Skeletal muscle cell (primary cell): ENCODE measurements around the gene TSPAN18.
A peak's percentile ranks its signal among the peaks of the same experiment; 100 is the strongest.

ENCODE experiments used
- DNase-seq: peaks from one replicate; pipeline ENCODE4 v3.0.0-alpha.2; 2010; ENCODE audit warnings: low read depth
- H3K4me3 ChIP-seq: 2 replicates; pipeline ENCODE4 v1.5.1; 2011; ENCODE audit warnings: low read depth, mild to moderate bottlenecking, control low read depth, low read length, moderate library complexity

The TSPAN18 gene

DNA sequence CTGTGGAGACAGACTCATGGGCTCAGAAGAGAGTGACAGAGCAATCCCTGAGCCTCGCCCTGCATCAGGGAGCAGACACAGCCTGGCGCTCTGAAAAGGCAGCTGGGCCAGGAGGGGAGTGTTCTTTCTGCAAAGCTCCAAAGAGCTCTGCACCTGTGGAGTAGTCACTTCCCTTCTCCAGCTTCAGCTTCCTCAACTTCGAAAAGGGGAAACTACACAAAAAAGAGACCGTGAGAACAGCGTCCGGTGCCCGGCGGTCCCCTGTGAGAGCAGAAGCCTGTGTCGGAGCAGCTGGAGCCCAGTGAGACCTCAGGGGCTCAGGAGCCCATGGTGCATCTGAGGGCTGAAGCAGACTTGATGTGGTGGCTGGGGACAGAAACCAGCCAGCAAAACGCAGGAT is 188.9 kb downstream of the TSPAN18 start:
- no peak overlapping the region for H3K4me3 ChIP-seq
- DNase-seq: no peak

DNA sequence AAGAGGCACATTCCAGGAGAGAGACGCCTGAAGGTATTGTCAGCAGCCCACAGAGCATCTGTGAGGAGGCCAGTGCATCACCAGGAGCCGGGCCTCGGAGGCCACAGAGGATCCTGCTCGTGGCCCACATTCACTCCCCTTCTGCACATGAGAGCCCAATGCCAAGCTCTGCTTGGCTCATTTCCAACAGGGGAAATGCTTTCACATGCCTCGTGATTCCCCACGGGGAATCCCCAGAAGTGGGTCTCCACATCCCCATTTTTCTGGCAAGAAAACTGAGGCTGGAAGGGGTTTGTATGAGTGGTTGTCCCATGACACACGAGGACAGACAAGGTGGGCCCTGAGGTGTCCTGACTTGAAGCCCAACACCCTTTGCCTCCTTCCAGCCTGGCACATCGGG is 189.6 kb downstream of the TSPAN18 start:
- DNase-seq: no peak

DNA sequence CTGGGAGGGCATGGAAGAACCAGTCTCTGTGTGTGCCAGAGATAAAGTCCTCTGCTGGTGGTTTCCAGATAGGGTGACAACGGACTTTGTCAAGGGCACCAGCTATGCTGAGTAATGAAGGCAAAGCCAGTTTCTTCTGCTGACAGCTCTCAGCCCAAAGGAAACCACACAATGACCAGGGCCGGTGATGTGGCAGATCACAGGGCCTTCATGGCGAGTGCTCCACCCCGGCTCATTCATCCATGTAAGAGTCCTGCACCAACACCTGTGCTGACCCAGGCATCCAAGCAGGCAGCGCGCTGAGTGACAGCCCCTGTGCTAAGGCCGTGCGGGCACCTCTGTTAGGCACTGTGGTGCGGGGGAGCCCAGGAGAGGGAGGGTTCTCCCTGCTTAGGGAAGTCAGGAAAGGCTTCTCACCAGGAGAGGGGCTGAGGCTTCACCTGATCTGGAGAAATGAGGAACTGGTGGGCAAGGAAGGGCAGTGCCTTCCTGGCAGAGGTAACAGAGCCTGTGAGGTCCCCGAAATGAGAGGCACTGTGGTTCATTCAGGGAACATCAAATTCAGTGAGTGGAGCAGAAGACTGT is 190.1 kb downstream of the TSPAN18 start:
- H3K4me3 ChIP-seq: no peak overlapping the region
- no peak for DNase-seq

More for the DNA sequence above, 189.6 kb downstream of the TSPAN18 start:
- no peak overlapping the region for H3K4me3 ChIP-seq

DNA sequence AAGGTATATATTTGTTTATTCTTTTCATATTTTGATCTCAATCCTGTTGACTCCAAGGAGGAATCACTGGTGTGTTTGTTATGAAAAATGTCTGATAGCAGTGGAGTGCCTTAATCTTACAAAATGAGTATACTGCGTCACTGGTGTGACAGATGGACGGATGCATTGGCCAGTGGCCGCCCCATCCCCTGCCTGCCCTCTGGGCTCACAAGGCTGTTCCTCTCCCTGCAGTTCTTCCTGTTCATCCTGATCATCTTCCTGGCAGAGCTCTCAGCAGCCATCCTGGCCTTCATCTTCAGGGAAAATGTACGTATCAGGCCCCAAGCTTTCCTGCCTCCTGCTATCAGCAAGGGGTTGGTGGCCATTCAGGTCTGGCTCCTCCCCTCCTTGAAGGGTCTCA is 191.0 kb downstream of the TSPAN18 start:
- no peak for DNase-seq
- H3K4me3 ChIP-seq: no peak overlapping the region

DNA sequence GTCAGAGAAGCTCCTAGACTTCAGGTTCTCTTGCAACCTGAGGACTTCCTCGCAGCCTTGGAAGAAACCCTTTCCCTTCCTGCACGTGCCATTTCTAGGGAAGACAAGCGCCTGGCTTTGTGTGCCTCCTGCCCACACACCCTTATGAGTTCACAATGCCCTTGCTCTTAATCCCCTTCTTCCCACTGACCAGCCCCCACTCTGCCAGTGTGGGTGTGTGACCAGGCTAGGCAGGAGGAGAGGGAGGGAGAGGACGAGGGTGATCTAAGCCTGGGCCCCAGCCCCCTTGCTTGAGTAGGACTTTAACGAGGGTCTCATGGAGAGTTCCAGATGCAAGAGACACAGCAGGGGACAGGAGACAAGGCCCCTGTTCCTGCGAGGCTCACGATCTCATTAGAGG is 193.7 kb downstream of the TSPAN18 start:
- no peak overlapping the region for H3K4me3 ChIP-seq
- no peak for DNase-seq

DNA sequence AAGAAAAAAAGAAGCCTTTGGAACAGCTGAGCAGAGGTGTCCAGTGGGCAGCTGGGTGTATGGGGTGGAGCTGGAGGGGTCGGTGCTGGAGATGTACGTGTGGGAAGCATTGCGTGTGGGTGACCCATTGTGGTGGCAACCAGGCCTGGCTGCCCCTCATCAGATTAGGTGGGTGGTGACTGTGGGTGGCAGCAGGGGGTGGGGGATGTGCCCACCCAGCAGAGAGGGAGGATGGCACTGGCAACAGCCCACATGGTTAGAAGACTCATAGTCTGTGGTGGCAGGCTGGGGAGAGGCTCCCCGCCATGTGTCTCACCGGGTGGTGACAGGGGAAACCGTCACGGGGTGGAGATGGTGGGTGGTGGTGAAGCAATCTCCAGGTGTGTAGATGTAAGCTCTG is 196.4 kb downstream of the TSPAN18 start:
- no peak overlapping the region for H3K4me3 ChIP-seq
- no peak for DNase-seq

DNA sequence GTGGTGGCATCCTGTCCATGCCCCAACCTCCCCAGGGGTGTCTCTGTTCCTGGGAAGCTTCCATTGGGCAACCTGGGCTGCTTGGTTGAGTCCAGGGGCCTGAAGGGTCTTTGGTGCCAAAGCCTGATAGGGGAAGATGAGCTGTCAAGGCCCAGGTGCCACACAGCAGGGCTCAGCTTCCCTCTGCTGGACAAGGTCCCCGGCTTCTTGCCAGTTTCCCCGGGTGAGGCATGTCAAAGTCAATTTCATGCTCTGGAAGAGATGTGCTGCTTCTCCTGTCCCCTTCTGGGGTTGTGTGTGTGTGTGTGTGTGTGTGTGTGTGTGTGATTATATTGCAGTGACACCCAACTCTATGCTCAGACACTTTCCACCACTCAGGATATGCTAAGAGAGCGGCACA is 197.0 kb downstream of the TSPAN18 start:
- H3K4me3 ChIP-seq: no peak overlapping the region
- DNase-seq: no peak

DNA sequence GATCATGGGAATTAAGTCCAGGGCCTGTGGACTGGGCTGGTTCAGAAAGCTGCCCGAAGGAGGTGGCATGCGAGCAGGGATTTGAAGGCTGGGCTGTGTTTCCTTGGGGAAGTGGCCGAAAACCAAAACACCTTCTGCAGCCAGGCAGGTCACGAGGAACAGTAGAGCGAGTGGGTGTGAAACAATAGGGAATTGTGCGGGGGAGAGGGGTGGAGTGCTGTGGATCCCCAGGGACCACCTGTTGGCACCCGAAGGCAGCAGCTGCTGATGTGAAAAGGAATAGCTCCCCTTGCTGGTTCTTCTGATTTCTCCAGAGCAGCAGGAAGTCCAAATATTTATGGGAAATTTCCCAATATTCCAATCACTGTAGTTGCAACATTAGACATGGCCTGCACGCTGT is 199.3 kb downstream of the TSPAN18 start:
- no peak for DNase-seq
- H3K4me3 ChIP-seq: no peak overlapping the region

DNA sequence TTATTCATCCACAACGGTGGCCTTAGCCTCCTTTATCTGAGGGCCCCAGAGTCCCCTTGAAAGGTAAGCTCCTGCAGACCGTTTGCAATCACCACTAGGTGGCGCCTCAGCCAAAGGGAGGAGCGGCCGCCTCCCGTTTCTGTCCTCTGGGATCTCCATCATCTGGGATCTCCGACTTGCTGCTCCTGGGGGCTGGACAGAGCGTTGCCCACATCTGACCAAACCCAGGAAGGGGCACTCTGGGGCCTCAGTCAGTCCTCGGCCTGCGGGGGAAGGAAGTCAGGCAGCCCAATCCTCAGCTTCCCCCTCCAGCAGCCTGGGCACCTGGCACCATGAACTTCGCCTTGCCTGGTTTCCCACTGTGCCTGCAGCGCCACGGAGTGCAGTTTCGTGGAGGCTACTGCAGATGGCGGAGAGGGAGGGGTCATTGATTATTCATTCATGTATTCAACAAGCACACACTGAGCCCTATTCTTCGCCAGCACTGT is 200.5 kb downstream of the TSPAN18 start:
- no peak for DNase-seq
- no peak overlapping the region for H3K4me3 ChIP-seq

DNA sequence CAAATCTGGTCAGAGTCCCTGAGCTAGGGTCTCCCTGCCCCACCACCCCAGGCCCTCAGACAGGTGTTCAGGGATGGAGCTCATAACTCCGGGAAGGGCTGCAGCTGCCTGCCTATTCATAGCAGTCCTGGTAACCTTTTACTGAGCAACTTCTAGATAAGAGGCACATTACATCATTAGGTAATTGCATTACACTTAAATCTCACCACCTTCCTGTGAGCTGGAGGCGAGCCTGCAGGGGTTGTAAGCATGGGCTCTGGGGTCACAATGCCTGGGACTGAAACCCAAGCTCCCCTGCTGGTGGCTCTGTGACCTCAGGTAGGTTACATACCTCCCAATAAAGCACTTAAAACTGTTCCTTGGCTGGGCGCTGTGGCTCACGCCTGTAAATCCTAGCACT is 201.4 kb downstream of the TSPAN18 start:
- H3K4me3 ChIP-seq: no peak overlapping the region
- no peak for DNase-seq

DNA sequence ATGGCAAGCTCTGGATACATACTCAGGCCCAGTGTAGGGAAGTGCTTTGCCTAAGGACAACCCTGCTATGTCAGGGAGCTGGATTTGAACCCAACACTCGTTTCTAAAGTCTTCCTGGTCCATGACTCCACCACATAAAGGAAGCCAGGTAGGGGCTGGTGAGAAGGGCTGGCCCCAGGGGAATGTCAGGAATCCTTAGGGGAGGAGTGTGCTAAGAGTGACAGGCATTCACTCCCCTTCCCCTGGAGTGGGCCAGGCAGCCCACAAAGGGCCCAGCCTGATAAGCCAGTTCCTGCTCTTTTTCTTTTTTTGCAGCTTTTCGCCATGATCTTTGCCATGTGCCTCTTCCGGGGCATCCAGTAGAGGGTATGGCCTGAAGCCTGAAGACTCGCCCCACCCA is 202.1 kb downstream of the TSPAN18 start:
- DNase-seq: no peak
- H3K4me3 ChIP-seq: no peak overlapping the region

DNA sequence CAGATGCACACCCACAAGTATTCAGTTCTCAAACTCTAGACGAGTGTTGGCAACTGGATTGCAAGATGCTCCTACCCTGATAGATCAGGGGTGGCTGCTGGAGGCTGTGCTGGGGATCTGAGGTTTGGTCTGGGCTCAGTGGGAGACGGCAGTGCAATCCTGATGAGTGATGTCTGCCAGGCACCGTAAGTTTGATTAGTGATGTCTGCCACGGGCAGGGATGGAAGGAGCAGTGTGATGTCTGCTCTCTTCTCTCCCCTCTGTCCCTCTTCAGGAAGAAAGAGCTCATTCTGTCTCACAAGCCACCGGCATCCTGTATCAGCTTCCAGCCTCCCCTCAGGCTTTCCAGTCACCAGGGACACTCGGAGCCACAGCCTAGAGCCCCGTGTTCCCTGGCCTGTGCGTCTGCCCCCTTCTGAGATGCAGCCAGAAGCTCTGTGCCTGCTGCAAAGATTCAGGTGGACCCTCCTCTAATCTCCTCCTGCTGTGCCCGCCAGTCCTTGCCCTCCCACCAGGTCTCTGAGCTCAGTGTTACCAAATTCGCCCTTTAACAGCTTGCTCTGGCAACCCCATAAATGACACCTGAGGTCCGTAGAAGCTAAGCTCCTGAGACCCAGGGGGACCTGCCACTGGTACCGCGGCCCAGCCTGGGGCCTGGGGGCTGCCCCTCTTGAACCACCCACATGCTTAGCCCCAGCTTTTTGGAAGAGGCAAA is 204.0 kb downstream of the TSPAN18 start:
- no peak overlapping the region for H3K4me3 ChIP-seq
- DNase-seq: no peak

DNA sequence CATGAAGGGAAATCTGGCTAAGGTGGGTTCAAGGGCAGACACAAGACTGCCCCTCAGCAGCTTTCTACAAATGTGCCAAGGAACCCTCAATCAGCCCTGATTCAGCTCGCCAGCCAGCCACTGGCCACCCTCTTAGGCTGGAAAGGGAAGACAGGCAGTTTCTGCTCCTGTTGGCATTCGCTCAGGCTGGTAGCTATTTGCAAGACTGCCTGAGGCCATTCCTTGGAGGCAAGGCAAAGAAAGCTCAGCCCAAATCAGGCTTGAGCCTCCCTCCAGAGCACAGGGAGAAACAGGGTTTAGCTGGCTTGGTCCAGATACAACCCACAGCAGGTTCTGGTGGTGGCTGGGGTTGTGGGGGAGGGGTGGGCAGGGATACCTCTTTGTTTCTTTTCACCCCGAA is 204.7 kb downstream of the TSPAN18 start:
- no peak overlapping the region for H3K4me3 ChIP-seq

DNA sequence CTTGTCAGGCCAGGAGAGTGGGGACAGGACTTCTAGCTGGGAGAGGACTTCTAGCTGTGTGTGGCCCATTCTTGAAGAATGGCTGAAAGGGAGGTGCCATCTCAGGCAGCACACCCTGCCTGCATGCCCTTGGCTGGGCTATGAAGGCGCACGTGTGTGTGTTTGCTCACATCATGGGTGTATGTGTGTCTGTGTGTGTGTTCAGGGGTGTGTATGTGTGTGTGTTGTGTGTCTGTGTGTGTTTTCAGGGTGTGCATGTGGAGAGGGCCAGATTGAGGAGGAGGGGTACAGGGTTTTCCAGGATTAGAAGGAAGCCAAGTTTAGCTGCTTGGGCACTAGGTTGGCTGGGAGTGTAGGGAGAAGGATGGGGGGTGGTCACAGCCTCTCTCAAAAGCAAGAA is 207.3 kb downstream of the TSPAN18 start:
- no peak overlapping the region for H3K4me3 ChIP-seq
- DNase-seq: no peak

More for the DNA sequence above, 204.7 kb downstream of the TSPAN18 start:
- DNase-seq: no peak

DNA sequence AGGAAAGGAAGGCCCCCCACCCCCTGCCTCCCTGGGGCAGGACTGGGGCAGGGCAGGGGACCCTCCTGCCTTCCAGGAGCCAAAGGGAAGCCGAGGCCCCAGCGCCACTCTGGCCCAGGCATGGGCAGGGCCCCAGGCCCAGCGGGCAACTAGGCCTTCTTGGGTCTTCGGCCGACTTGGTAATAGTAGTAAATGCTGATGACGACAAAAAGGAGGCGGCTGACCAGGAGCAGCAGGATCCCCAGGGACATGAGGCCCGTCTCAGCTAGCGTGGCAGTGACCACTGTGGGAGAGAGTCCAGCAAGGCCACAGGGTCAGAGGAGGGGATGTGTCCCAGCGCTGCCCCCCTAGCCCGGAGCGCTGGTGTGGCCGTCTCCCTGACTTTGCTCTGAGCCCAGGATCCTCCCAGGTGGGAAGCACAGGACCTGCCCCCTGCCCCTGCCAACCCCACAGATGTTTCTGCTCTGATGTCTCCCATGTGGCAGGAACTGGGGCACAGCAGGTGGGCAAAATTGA is 208.0 kb downstream of the TSPAN18 start:
- no peak for DNase-seq
- no peak overlapping the region for H3K4me3 ChIP-seq

DNA sequence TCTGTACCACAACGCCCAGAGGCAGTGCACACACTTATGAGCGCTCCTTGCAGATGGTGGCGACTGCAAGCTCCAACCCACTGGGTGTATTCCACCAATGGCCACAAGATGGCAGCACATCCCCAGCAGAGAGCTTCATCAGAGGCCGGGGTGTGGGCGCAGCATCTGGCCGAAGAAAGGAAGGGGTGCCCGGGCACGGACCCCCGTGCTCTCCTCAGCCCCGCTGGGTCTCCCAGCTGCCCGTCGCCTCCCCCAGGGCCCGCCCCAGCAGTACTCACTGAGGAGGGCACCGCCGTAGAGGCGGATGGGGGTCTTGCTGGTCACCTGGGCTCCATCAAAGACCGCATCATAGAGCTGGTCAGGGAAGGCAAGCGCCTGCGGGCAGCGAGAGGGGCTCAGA is 209.8 kb downstream of the TSPAN18 start:
- peak; percentile 30 for DNase-seq
- H3K4me3 ChIP-seq: no peak overlapping the region

DNA sequence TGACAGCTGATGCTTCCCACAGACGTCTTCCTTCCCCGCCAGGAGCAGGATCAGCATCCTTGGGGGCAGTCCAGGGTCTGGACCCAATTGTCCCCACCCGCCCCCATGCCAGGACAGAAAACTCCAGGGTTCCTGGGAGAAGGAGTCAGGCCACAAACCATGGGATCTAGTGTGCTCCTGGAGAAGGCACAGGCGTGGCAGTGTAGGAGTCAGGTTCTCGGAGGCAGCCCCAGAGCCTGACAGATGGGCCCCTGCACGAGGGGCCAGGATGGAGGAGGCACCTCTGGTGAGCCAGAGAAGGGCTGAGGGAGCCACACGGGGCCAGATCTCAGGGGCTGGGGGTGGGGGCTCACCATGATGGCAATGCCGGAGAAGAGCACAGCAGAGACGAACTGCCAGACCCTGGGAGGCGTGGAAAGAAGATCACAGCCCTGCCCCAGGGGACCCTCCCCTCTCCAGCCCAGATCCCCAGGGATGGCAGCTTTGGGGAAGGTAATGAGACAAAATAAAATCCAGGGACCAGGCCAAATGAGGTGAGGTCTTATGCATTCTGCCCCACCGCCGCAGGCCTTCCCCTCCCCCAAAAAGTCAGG is 210.3 kb downstream of the TSPAN18 start:
- no peak overlapping the region for H3K4me3 ChIP-seq
- DNase-seq: no peak

DNA sequence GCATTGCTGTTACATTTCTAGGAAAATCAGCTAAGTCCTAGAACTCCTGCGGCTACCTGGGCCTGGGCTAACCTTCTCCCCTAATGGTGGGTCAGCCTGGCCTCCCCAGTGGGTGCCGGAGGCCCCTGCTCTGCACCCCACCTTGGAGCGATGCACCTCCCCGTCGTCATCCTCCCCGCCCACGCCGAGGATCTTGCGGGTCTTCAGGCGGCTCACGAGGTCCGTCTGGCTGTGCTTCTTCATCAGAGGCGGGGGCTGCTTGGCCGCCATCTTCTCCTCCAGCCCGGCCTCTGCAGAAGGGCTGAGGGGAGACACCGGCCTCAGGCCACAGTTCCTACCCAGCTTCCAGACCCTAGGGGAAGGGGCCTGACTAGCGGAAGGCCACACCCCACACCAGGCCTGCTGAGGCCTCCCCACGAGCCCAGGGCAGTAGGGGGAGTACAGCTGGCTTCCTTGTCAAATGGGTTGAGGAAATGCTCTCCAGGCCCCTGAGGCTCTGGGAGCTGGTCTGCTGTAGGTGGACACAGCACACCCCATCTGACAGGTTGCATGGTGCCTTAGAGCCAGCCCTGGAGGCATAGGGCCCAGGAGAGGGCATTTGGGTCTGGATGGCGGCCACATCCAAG is 211.4 kb downstream of the TSPAN18 start:
- no peak overlapping the region for H3K4me3 ChIP-seq

DNA sequence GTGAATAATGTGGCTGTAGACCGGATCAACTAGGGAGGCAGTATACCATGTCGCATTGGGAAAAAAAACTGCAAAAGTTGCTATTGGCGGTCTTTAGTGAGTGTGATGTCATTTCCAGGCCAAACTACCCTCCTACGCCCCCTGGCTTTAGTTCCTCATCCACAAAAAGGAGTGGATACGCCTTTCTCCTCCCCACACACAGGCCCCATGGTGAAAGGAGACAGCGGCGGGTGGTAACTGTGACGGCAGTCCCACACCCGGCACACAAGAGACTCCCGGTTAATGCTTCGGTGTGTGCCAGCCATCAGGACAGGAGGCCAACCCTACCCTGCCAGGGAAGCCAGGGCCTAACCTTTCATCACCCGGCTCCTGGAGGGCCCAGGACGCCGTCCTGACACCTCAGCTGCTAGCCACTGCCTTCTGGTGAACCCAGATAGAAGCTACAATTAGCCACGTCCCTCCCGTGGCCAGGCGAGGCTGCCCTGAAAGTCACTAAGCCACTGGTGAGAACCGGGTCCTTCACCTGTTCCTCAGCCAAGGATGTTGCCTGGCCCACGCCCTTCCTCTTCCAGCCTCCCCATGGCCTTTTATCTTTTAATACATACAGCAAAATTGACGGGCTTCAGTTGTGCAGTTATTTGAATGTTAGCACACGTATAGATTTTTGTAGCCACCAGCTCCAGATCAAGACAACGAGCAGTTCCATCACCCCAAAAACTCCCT is 213.1 kb downstream of the TSPAN18 start:
- DNase-seq: no peak

More for the DNA sequence above, 211.4 kb downstream of the TSPAN18 start:
- DNase-seq: no peak

DNA sequence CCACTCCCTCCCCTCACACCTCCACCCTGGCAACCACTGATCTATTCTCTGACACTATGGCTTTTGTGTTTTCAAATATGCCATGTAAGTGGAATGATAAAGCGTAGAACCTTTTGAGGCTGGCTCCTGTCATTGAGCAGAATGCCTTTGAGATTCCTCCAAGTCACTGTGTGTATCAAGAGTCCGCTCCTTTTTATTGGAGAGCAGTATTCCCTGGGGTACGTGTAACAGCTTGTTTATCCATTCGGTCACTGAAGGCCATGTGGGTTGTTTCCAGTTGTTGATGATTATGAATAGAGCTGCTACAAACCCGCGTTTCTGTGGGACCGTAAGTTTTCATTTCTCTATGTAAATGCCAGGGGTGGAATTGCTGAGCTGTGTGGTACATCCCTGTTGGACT is 213.6 kb downstream of the TSPAN18 start:
- no peak overlapping the region for H3K4me3 ChIP-seq
- no peak for DNase-seq

More for the DNA sequence above, 213.1 kb downstream of the TSPAN18 start:
- no peak overlapping the region for H3K4me3 ChIP-seq
